ENCODE measurements around the gene EZH2. TPM values are rescaled to one million over a fixed set of nuclear protein-coding genes. Genes with fewer than 3 reads are reported as not detected.
A peak's percentile ranks its signal among the peaks of the same experiment; 100 is the strongest.

The EZH2 gene
- total RNA-seq, 4 donors from 2014 or later, result 6.0 to 17.3 (median 7.2) TPM

DNA sequence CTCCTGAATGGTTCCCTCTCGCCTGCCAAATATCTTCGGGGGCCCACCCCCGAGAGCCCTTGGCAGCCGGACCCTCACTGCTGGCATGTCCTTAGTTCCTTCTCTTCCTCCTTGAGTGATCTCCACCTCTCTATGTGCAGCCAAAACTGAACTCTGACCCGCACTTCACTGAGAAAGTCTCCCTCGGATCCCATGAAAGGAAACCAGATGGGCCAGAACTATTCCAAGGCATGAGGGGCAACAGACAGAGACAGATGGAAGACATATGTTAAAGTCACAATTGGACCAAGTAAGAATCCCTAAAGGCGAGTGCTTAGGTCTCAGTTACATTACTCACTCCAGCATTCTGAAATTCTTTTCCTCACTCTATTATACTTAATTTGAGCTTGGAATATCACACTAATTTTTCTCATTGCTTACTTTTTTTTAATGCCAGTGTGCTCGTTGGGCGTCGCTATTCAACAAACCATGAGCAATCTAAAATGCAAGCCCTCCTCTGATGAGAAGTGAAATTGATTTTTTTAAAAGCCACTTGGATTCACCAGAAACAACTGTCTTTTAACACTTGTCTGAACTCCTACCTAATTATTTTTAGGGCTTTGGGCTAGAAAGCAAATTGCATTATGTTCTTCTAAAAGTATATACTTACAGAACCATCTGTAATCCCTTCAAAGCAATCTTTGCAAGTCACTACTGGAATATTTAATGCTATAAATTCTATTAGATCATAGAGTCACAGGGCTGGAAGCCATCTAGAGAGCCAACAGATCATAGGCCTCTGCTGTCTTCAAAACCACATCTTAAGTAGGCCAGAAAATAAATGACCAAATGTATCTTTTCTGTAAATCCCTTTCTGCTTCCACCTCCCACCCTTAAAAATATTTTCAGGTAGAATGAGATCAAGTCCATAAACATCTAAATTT, 43.3 kb upstream of the EZH2 start:
- WGBS, 2 donors (ENCODE audit: low coverage in 1 of 2), result 74 to 81% methylated on average over 3 to 10 of the region's 10 CpGs
- H3K36me3 ChIP-seq, result no peaks in the 10 kb centered on the region
- TF ChIP-seq CTCF (IDR thresholded peaks at IDR 0.05) (no peak), EP300 (IDR thresholded peaks at IDR 0.05; ENCODE audit: low read depth) (no peak), POLR2AphosphoS5 (IDR thresholded peaks at IDR 0.05) (no peak), POLR2A (IDR thresholded peaks at IDR 0.05) (no peak)
- in situ Hi-C loops (cut with MboI; ENCODE audit: low pct_ligation_motif_present in 1 of 4, low pct_unique_long_range_greater_than_20kb in 1 of 4, low sequenced_read_pairs in 3 of 4) (no loop called here), intact Hi-C loops (cut with DNase I; ENCODE audit: low total_unique reads) (no loop called here)
- no peaks in the 10 kb centered on the region for H3K9me3 ChIP-seq
- H3K27ac ChIP-seq, result no peak overlapping the region
- H3K4me1 ChIP-seq, result no peaks in the 10 kb centered on the region
- DNase-seq, result no peak
- no peaks in the 10 kb centered on the region for H3K27me3 ChIP-seq
- H3K4me3 ChIP-seq, result no peak overlapping the region

DNA sequence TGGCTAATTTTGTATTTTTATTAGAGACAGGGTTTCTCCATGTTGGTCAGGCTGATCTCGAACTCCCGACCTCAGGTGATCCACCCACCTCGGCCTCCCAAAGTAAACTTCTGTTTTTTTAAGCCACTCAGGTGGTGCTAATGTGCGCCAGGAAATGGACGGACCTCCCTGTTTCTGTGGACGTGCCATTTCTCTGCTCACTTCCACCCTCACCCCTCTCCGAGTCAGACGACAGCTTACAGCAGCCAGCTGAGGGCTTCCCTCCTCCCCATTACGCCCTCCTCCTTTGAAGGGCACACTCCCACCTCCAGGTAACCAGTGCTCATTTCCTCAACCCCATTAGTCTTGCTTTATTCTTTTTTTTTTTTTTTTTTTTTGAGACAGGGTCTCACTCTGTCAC, 41.7 kb upstream of the EZH2 start:
- no peaks in the 10 kb centered on the region for H3K36me3 ChIP-seq
- in situ Hi-C loops (cut with MboI; ENCODE audit: low pct_ligation_motif_present in 1 of 4, low pct_unique_long_range_greater_than_20kb in 1 of 4, low sequenced_read_pairs in 3 of 4), result no loop called here
- no peaks in the 10 kb centered on the region for H3K9me3 ChIP-seq
- no peak for DNase-seq
- TF ChIP-seq POLR2AphosphoS5 (IDR thresholded peaks at IDR 0.05) (no peak), CTCF (IDR thresholded peaks at IDR 0.05) (no peak), EP300 (IDR thresholded peaks at IDR 0.05; ENCODE audit: low read depth) (no peak), POLR2A (IDR thresholded peaks at IDR 0.05) (no peak)
- H3K27ac ChIP-seq, result no peak overlapping the region
- H3K27me3 ChIP-seq, result no peaks in the 10 kb centered on the region
- 86 to 87% methylated on average over 5 to 9 of the region's 9 CpGs for WGBS, 2 donors (ENCODE audit: low coverage in 1 of 2)
- no peak overlapping the region for H3K4me3 ChIP-seq
- no peaks in the 10 kb centered on the region for H3K4me1 ChIP-seq
- intact Hi-C loops (cut with DNase I; ENCODE audit: low total_unique reads), result no loop called here

GRCh38 chr7:148924011-148924410, 39.9 kb upstream of the EZH2 start:
- Histone ChIP-seq H3K36me3 (no peaks in the 10 kb centered on the region), H3K27ac (no peak overlapping the region), H3K4me1 (no peaks in the 10 kb centered on the region), H3K4me3 (no peak overlapping the region), H3K9me3 (no peaks in the 10 kb centered on the region), H3K27me3 (no peaks in the 10 kb centered on the region)
- DNase-seq, result no peak
- TF ChIP-seq POLR2AphosphoS5 (IDR thresholded peaks at IDR 0.05) (no peak), CTCF (IDR thresholded peaks at IDR 0.05) (no peak), POLR2A (IDR thresholded peaks at IDR 0.05) (no peak), EP300 (IDR thresholded peaks at IDR 0.05; ENCODE audit: low read depth) (no peak)
- 81 to 86% methylated on average over 3 to 5 of the region's 5 CpGs for WGBS, 2 donors (ENCODE audit: low coverage in 1 of 2)
- intact Hi-C loops (cut with DNase I; ENCODE audit: low total_unique reads), result no loop called here
- in situ Hi-C loops (cut with MboI; ENCODE audit: low pct_ligation_motif_present in 1 of 4, low pct_unique_long_range_greater_than_20kb in 1 of 4, low sequenced_read_pairs in 3 of 4), result no loop called here

DNA sequence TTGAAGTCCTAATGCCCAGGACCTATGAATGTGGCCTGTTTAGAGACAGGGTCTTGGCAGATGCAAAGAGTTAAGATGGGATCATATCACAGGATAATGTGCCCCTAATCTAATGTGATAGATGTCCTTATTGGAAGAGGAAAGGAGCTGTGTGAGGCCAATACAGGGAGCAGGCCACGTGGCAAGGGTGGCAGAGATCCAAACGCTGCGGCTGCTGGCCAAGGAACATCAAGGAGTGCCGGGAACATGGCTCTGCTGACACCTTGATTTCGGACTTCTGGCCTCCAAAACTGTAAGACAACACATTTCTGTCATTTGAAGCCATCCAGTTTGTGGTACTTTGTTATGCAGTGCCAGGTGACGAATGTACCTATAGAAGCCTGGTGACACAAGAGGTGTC, 37.7 kb upstream of the EZH2 start:
- Histone ChIP-seq H3K27ac (no peak overlapping the region), H3K4me1 (no peaks in the 10 kb centered on the region), H3K36me3 (no peaks in the 10 kb centered on the region), H3K27me3 (no peaks in the 10 kb centered on the region), H3K9me3 (no peaks in the 10 kb centered on the region), H3K4me3 (no peak overlapping the region)
- 41 to 60% methylated on average over 3 to 6 of the region's 6 CpGs for WGBS, 2 donors (ENCODE audit: low coverage in 1 of 2)
- intact Hi-C loops (cut with DNase I; ENCODE audit: low total_unique reads), result no loop called here
- DNase-seq, result peak; percentile 73
- in situ Hi-C loops (cut with MboI; ENCODE audit: low pct_ligation_motif_present in 1 of 4, low pct_unique_long_range_greater_than_20kb in 1 of 4, low sequenced_read_pairs in 3 of 4), result no loop called here
- TF ChIP-seq POLR2A (IDR thresholded peaks at IDR 0.05), result no peak
- no peak for TF ChIP-seq CTCF (IDR thresholded peaks at IDR 0.05)
- no peak for TF ChIP-seq EP300 (IDR thresholded peaks at IDR 0.05; ENCODE audit: low read depth)
- no peak for TF ChIP-seq POLR2AphosphoS5 (IDR thresholded peaks at IDR 0.05)

All from transverse colon (tissue), 4 donors.